ENCODE measurements around the gene TRIM41. TPM values are rescaled to one million over a fixed set of nuclear protein-coding genes. Genes with fewer than 3 reads are reported as not detected.

TRIM41 gene
- total and polyA plus RNA-seq, 2 of the 13 experiments (the other 11 are each of a cell fraction or from before 2014, with no cell fraction given) = 10.2 to 16.7 TPM

DNA sequence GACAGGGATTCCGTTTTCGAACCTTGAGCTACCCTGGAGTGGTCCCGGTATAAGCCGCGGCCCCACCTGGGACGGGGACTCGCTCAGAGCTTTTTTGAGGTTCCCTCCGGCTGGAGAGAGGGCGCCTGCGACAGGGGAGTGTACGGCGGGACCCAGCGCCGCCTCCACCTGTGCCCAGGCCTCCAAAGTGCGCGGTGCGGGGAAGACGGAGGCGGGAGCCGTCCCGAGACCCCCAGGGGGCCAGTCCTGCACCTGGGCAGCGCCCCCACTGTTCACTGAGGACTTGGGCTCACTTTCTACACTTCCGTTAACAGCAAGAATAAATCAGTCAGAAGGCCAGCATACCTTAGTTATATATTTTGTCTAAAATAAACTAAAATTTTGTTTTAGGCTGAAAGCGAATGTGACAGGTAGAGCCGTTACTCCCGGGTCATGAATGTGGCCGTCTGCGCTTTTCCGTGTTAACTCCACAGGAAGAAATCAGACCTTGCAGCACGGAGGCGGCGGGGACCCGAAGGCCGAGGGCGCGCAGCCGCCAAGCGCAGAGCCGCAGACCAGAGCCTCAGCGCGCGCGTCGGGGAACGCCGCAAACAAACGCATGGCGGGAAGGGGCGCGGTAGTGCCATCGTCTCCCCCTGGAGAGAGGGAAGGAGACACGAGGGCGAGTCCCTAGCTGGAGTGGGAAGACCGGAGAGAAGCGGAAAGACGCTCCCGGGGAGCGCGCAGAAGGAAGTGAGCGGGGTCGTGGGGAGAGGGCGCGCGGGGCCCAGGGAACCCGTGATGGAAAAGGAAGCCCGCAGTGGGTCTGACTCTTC is 32.2 kb upstream of the TRIM41 start:
- DNase-seq (ENCODE audit: low spot score) = no peak
- Histone ChIP-seq H3K27ac (ENCODE audit: extremely low read length, insufficient read depth, low read length) (peak overlapping the region; percentile 43), H3K27me3 (ENCODE audit: control insufficient read depth in 1 of 2, insufficient read depth in 2 of 2, low read length in 2 of 2) (no peaks in the 10 kb centered on the region; a peak in 1 of 5 replicates), H3K4me3 (replicated peaks in 1 of 3; ENCODE audit: insufficient read depth in 1 of 3, low read depth in 2 of 3, low read length in 3 of 3) (peak overlapping the region; percentile 79 to 93 (median 81)), H2AFZ (ENCODE audit: low read length) (peak overlapping the region; percentile 22), H3K9me3 (ENCODE audit: low read length) (no peaks in the 10 kb centered on the region), H3K36me3 (replicated peaks in 1 of 2; ENCODE audit: control insufficient read depth in 1 of 2, insufficient read depth in 2 of 2, low read length in 2 of 2) (no peaks in the 10 kb centered on the region), H3K4me2 (ENCODE audit: low read depth, low read length) (peak overlapping the region; percentile 92), H4K20me1 (ENCODE audit: insufficient read depth, low read length) (no peaks in the 10 kb centered on the region), H3K4me1 (ENCODE audit: insufficient read depth, low read length) (peaks cover 35% of the 10 kb centered on the region), H3K9ac (ENCODE audit: insufficient read depth, low read depth, low read length) (peak overlapping the region; percentile 63), H3K79me2 (ENCODE audit: insufficient read depth, low read length) (no peaks in the 10 kb centered on the region)
- FAIRE-seq = no peak
- 2% methylated on average over 41 of the region's 66 CpGs for WGBS (ENCODE audit: low lambda C conversion rate)
- no TSS peak for BruUV-seq (replicated peaks)
- ATAC-seq = peak; percentile 32
- ChIA-PET CTCF (ENCODE audit: low intra/inter-chr PET ratio, low total read pairs) (no interaction called here), POLR2A (interaction anchor here (0.7 to 7.2 kb wide), 9 partner anchors 9 to 381 kb away, joined by 3 to 104 read pairs (median 12); partner anchors contain the start of genes RACK1, TRIM41, TRIM52 and TRIM7)
- in situ Hi-C loops (cut with HindIII; ENCODE audit: extremely low pct_ligation_motif_present, low pct_unique_long_range_greater_than_20kb) = no loop called here
- intact Hi-C loops (cut with micrococcal nuclease; ENCODE audit: unreplicated experiment) = no loop called here
- TF ChIP-seq RNF2 (conservative IDR thresholded peaks at IDR 0.05; ENCODE audit: low read depth) = no peak
- TF ChIP-seq ZNF350 (CRISPR knock-in tag; IDR thresholded peaks at IDR 0.05; ENCODE audit: borderline replicate concordance, low read depth) = peak; percentile 72; the same call in 1 of the 2 replicates
- TF ChIP-seq, protein P1, sequence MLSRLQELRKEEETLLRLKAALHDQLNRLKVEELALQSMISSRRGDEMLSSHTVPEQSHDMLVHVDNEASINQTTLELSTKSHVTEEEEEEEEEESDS (CRISPR knock-in tag; IDR thresholded peaks at IDR 0.05; ENCODE audit: borderline replicate concordance) = no peak
- TF ChIP-seq ZNF275 (CRISPR knock-in tag; IDR thresholded peaks at IDR 0.05; ENCODE audit: borderline replicate concordance) = 0 out of 2 replicates have a peak, but pooled peaks have one; percentile 48
- no peak for TF ChIP-seq ZSCAN31 (CRISPR knock-in tag; IDR thresholded peaks at IDR 0.05; ENCODE audit: low read depth)
- no peak for TF ChIP-seq NCOA2 (CRISPR knock-in tag; IDR thresholded peaks at IDR 0.05)
- no peak for TF ChIP-seq ZFP36L2 (CRISPR knock-in tag; IDR thresholded peaks at IDR 0.05)
- TF ChIP-seq ZNF20 (CRISPR knock-in tag; IDR thresholded peaks at IDR 0.05) = peak; percentile 81; the same call in 1 of the 2 replicates
- TF ChIP-seq POGZ (CRISPR knock-in tag; IDR thresholded peaks at IDR 0.05) = no peak
- no peak for TF ChIP-seq ZNF432 (CRISPR knock-in tag; IDR thresholded peaks at IDR 0.05; ENCODE audit: borderline replicate concordance)
- no peak for TF ChIP-seq ZBTB49 (CRISPR knock-in tag; IDR thresholded peaks at IDR 0.05; ENCODE audit: borderline replicate concordance)
- no peak for TF ChIP-seq ZNF281 (CRISPR knock-in tag; IDR thresholded peaks at IDR 0.05; ENCODE audit: borderline replicate concordance)
- no peak for TF ChIP-seq NONO (IDR thresholded peaks at IDR 0.05)
- TF ChIP-seq NONO (CRISPR knock-in tag; conservative IDR thresholded peaks at IDR 0.05) = 0 out of 2 replicates have a peak, but pooled peaks have one; percentile 25
- peak; percentile 61; the same call in 1 of the 2 replicates for TF ChIP-seq MYC (CRISPR knock-in tag; IDR thresholded peaks at IDR 0.05; ENCODE audit: borderline replicate concordance)
- no peak for TF ChIP-seq FOSL1 (CRISPR knock-in tag; IDR thresholded peaks at IDR 0.05; ENCODE audit: borderline replicate concordance)
